Skeletal muscle satellite cell (primary cell): ENCODE measurements around the gene VPS54.

Experiments used
- H3K27me3 ChIP-seq: 2 replicates; pipeline ENCODE4 v1.7.0; 2013; ENCODE audit warnings: low read length; ENCODE audit not compliant: control insufficient read depth, insufficient read depth
- H3K36me3 ChIP-seq: 2 replicates; pipeline ENCODE4 v1.7.0; 2013; ENCODE audit warnings: mild to moderate bottlenecking, control low read depth, low read length; ENCODE audit not compliant: insufficient read depth
- H3K4me1 ChIP-seq: 2 replicates; pipeline ENCODE4 v1.7.0; 2013; ENCODE audit warnings: low read length; ENCODE audit not compliant: control insufficient read depth, insufficient read depth
- H3K4me2 ChIP-seq: 2 replicates; pipeline ENCODE4 v1.7.0; 2013; ENCODE audit warnings: mild to moderate bottlenecking, low read length
- H3K4me3 ChIP-seq: 2 replicates; pipeline ENCODE4 v1.7.0; 2013; ENCODE audit warnings: low read length
- H3K9ac ChIP-seq: 2 replicates; pipeline ENCODE4 v1.7.0; 2013; ENCODE audit warnings: mild to moderate bottlenecking, low read depth, low read length, moderate library complexity
- H3K9me3 ChIP-seq: replicated peaks from 2 replicates; pipeline ENCODE4 v1.7.0; 2013; ENCODE audit warnings: mild to moderate bottlenecking, control low read depth, low read length

Gene VPS54

GRCh38 chr2:63875559-63876245 is 143.5 kb downstream of the VPS54 start:
- Histone ChIP-seq H3K9me3 (no peaks in the 10 kb centered on the region), H3K4me1 (peaks cover 13% of the 10 kb centered on the region), H3K9ac (no peak overlapping the region), H3K36me3 (peaks cover 70% of the 10 kb centered on the region), H3K27me3 (no peaks in the 10 kb centered on the region), H3K4me2 (no peak overlapping the region), H3K4me3 (no peak overlapping the region)

- Histone ChIP-seq H3K36me3 (peaks cover 66% of the 10 kb centered on the region), H3K9me3 (no peaks in the 10 kb centered on the region), H3K9ac (no peak overlapping the region)
Observed at GRCh38 chr2:63875131-63875527, 144.1 kb downstream of the VPS54 start.

GRCh38 chr2:63874204-63875130 is 144.8 kb downstream of the VPS54 start:
- H3K4me2 ChIP-seq, result no peak overlapping the region
- H3K27me3 ChIP-seq, result no peaks in the 10 kb centered on the region
- no peak overlapping the region for H3K4me3 ChIP-seq
- H3K9ac ChIP-seq, result no peak overlapping the region
- H3K36me3 ChIP-seq, result peaks cover 67% of the 10 kb centered on the region
- no peaks in the 10 kb centered on the region for H3K9me3 ChIP-seq
- peaks cover 17% of the 10 kb centered on the region for H3K4me1 ChIP-seq

More at GRCh38 chr2:63875131-63875527, 144.1 kb downstream of the VPS54 start:
- no peak overlapping the region for H3K4me3 ChIP-seq
- H3K4me2 ChIP-seq, result no peak overlapping the region
- H3K4me1 ChIP-seq, result peaks cover 17% of the 10 kb centered on the region
- no peaks in the 10 kb centered on the region for H3K27me3 ChIP-seq

GRCh38 chr2:63872571-63873328 is 146.5 kb downstream of the VPS54 start:
- no peaks in the 10 kb centered on the region for H3K27me3 ChIP-seq
- no peak overlapping the region for H3K9ac ChIP-seq
- H3K36me3 ChIP-seq, result peaks cover 66% of the 10 kb centered on the region
- H3K9me3 ChIP-seq, result no peaks in the 10 kb centered on the region
- H3K4me2 ChIP-seq, result no peak overlapping the region
- H3K4me3 ChIP-seq, result no peak overlapping the region
- peaks cover 17% of the 10 kb centered on the region for H3K4me1 ChIP-seq

- H3K36me3 ChIP-seq, result peaks cover 64% of the 10 kb centered on the region
Observed at GRCh38 chr2:63871864-63872263, 147.4 kb downstream of the VPS54 start.

GRCh38 chr2:63870679-63871078 is 148.5 kb downstream of the VPS54 start:
- Histone ChIP-seq H3K36me3 (peaks cover 64% of the 10 kb centered on the region), H3K9me3 (no peaks in the 10 kb centered on the region), H3K4me1 (peaks cover 18% of the 10 kb centered on the region), H3K4me2 (no peak overlapping the region), H3K9ac (no peak overlapping the region), H3K27me3 (no peaks in the 10 kb centered on the region), H3K4me3 (no peak overlapping the region)

More at GRCh38 chr2:63871864-63872263, 147.4 kb downstream of the VPS54 start:
- Histone ChIP-seq H3K27me3 (no peaks in the 10 kb centered on the region), H3K4me3 (no peak overlapping the region), H3K4me2 (no peak overlapping the region), H3K9me3 (no peaks in the 10 kb centered on the region), H3K4me1 (peaks cover 17% of the 10 kb centered on the region), H3K9ac (no peak overlapping the region)

GRCh38 chr2:63866009-63866709 is 153.1 kb downstream of the VPS54 start:
- Histone ChIP-seq H3K36me3 (peaks cover 63% of the 10 kb centered on the region), H3K27me3 (no peaks in the 10 kb centered on the region), H3K9ac (no peak overlapping the region), H3K4me2 (no peak overlapping the region), H3K4me3 (no peak overlapping the region), H3K4me1 (peaks cover 23% of the 10 kb centered on the region), H3K9me3 (no peaks in the 10 kb centered on the region)

- no peak overlapping the region for H3K4me2 ChIP-seq
- peaks cover 15% of the 10 kb centered on the region for H3K4me1 ChIP-seq
- no peaks in the 10 kb centered on the region for H3K27me3 ChIP-seq
- peaks cover 67% of the 10 kb centered on the region for H3K36me3 ChIP-seq
- H3K9ac ChIP-seq, result no peak overlapping the region
- no peak overlapping the region for H3K4me3 ChIP-seq
- H3K9me3 ChIP-seq, result no peaks in the 10 kb centered on the region
Observed at GRCh38 chr2:63865159-63865799, 153.9 kb downstream of the VPS54 start.

GRCh38 chr2:63863707-63864106 is 155.5 kb downstream of the VPS54 start:
- Histone ChIP-seq H3K4me2 (no peak overlapping the region), H3K4me3 (no peak overlapping the region), H3K4me1 (peaks cover 15% of the 10 kb centered on the region), H3K27me3 (no peaks in the 10 kb centered on the region), H3K9ac (no peak overlapping the region), H3K9me3 (no peaks in the 10 kb centered on the region), H3K36me3 (peaks cover 78% of the 10 kb centered on the region)

- Histone ChIP-seq H3K27me3 (no peaks in the 10 kb centered on the region), H3K36me3 (peaks cover 82% of the 10 kb centered on the region), H3K4me1 (peaks cover 15% of the 10 kb centered on the region)
Observed at GRCh38 chr2:63862806-63863205, 156.4 kb downstream of the VPS54 start.

More at GRCh38 chr2:63862806-63863205, 156.4 kb downstream of the VPS54 start:
- Histone ChIP-seq H3K4me3 (no peak overlapping the region), H3K9ac (no peak overlapping the region), H3K9me3 (no peaks in the 10 kb centered on the region), H3K4me2 (no peak overlapping the region)
